ENCODE measurements around the gene CFD. TPM values are rescaled to one million over a fixed set of nuclear protein-coding genes. Genes with fewer than 3 reads are reported as not detected.

The CFD gene
- total RNA-seq, 1 donor: 19.9 TPM

- Histone ChIP-seq H3K27ac (ENCODE audit: low read depth, low read length) (no peak overlapping the region), H3K79me2 (ENCODE audit: insufficient read depth, low read length) (no peaks in the 10 kb centered on the region), H2AFZ (ENCODE audit: low read length) (no peak overlapping the region), H3K4me3 (ENCODE audit: insufficient read depth, low read length) (no peak overlapping the region), H3K4me2 (ENCODE audit: insufficient read depth, low read length) (no peak overlapping the region), H3K4me1 (ENCODE audit: insufficient read depth, low read length) (no peaks in the 10 kb centered on the region), H3K36me3 (ENCODE audit: insufficient read depth, low read length) (no peaks in the 10 kb centered on the region), H3K27me3 (ENCODE audit: insufficient read depth, low read length) (peaks cover 2% of the 10 kb centered on the region), H4K20me1 (ENCODE audit: insufficient read depth, low read length) (no peaks in the 10 kb centered on the region), H3K9me3 (ENCODE audit: low read depth, low read length) (no peaks in the 10 kb centered on the region)
- no peak for DNase-seq (ENCODE audit: insufficient read length, low spot score, missing footprints)
- TF ChIP-seq, protein P1, sequence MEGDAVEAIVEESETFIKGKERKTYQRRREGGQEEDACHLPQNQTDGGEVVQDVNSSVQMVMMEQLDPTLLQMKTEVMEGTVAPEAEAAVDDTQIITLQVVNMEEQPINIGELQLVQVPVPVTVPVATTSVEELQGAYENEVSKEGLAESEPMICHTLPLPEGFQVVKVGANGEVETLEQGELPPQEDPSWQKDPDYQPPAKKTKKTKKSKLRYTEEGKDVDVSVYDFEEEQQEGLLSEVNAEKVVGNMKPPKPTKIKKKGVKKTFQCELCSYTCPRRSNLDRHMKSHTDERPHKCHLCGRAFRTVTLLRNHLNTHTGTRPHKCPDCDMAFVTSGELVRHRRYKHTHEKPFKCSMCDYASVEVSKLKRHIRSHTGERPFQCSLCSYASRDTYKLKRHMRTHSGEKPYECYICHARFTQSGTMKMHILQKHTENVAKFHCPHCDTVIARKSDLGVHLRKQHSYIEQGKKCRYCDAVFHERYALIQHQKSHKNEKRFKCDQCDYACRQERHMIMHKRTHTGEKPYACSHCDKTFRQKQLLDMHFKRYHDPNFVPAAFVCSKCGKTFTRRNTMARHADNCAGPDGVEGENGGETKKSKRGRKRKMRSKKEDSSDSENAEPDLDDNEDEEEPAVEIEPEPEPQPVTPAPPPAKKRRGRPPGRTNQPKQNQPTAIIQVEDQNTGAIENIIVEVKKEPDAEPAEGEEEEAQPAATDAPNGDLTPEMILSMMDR (IDR thresholded peaks at IDR 0.05; ENCODE audit: extremely low read depth, low read depth, low read length): no peak
These were observed 27.8 kb upstream of the CFD start for GRCh38 chr19:831407-832369.

GRCh38 chr19:834216-834615 is 25.2 kb upstream of the CFD start:
- no peaks in the 10 kb centered on the region for H3K9me3 ChIP-seq (ENCODE audit: low read depth, low read length)
- H3K4me3 ChIP-seq (ENCODE audit: insufficient read depth, low read length): no peak overlapping the region
- H3K4me2 ChIP-seq (ENCODE audit: insufficient read depth, low read length): no peak overlapping the region
- no peaks in the 10 kb centered on the region for H3K4me1 ChIP-seq (ENCODE audit: insufficient read depth, low read length)
- TF ChIP-seq, protein P1 (IDR thresholded peaks at IDR 0.05; ENCODE audit: extremely low read depth, low read depth, low read length): no peak
- H3K79me2 ChIP-seq (ENCODE audit: insufficient read depth, low read length): no peaks in the 10 kb centered on the region
- DNase-seq (ENCODE audit: insufficient read length, low spot score, missing footprints): no peak
- peaks cover 2% of the 10 kb centered on the region for H3K27me3 ChIP-seq (ENCODE audit: insufficient read depth, low read length)
- H3K27ac ChIP-seq (ENCODE audit: low read depth, low read length): no peak overlapping the region
- H3K36me3 ChIP-seq (ENCODE audit: insufficient read depth, low read length): no peaks in the 10 kb centered on the region
- no peak overlapping the region for H2AFZ ChIP-seq (ENCODE audit: low read length)
- H4K20me1 ChIP-seq (ENCODE audit: insufficient read depth, low read length): no peaks in the 10 kb centered on the region

GRCh38 chr19:835210-835810 is 24.2 kb upstream of the CFD start:
- TF ChIP-seq, protein P1 (IDR thresholded peaks at IDR 0.05; ENCODE audit: extremely low read depth, low read depth, low read length): no peak
- H4K20me1 ChIP-seq (ENCODE audit: insufficient read depth, low read length): no peaks in the 10 kb centered on the region
- no peak overlapping the region for H3K4me2 ChIP-seq (ENCODE audit: insufficient read depth, low read length)
- H2AFZ ChIP-seq (ENCODE audit: low read length): no peak overlapping the region
- no peaks in the 10 kb centered on the region for H3K79me2 ChIP-seq (ENCODE audit: insufficient read depth, low read length)
- peaks cover 2% of the 10 kb centered on the region for H3K27me3 ChIP-seq (ENCODE audit: insufficient read depth, low read length)
- H3K4me1 ChIP-seq (ENCODE audit: insufficient read depth, low read length): no peaks in the 10 kb centered on the region
- no peak overlapping the region for H3K4me3 ChIP-seq (ENCODE audit: insufficient read depth, low read length)
- no peaks in the 10 kb centered on the region for H3K36me3 ChIP-seq (ENCODE audit: insufficient read depth, low read length)
- no peaks in the 10 kb centered on the region for H3K9me3 ChIP-seq (ENCODE audit: low read depth, low read length)
- no peak overlapping the region for H3K27ac ChIP-seq (ENCODE audit: low read depth, low read length)
- peak; percentile 80 for DNase-seq (ENCODE audit: insufficient read length, low spot score, missing footprints)

Measured in osteoblast (primary cell).